Measurements from ENCODE around the gene DVL3. TPM values are rescaled to one million over a fixed set of nuclear protein-coding genes. Genes with fewer than 3 reads are reported as not detected.
A peak's percentile ranks its signal among the peaks of the same experiment; 100 is the strongest.

Gene DVL3
- total RNA-seq, 2 donors from 2014 or later: 40.0 to 53.4 TPM

- WGBS, 2 donors: 87 to 89% methylated on average over 12 to 13 of the region's 13 CpGs
- H3K27me3 ChIP-seq: no peaks in the 10 kb centered on the region
- intact Hi-C loops (cut with DNase I): no loop called here
- H3K27ac ChIP-seq: no peak overlapping the region
- no peak overlapping the region for H3K4me3 ChIP-seq
- H3K36me3 ChIP-seq (replicated peaks in 1 of 2; ENCODE audit: insufficient read depth in 1 of 2, low read depth in 2 of 2): peaks cover 24 to 41% of the 10 kb centered on the region in 2 donors
- ATAC-seq (no peak), DNase-seq (no peak)
- no peaks in the 10 kb centered on the region for H3K9me3 ChIP-seq
- TF ChIP-seq POLR2A (IDR thresholded peaks at IDR 0.05): no peak
- TF ChIP-seq, protein P1, sequence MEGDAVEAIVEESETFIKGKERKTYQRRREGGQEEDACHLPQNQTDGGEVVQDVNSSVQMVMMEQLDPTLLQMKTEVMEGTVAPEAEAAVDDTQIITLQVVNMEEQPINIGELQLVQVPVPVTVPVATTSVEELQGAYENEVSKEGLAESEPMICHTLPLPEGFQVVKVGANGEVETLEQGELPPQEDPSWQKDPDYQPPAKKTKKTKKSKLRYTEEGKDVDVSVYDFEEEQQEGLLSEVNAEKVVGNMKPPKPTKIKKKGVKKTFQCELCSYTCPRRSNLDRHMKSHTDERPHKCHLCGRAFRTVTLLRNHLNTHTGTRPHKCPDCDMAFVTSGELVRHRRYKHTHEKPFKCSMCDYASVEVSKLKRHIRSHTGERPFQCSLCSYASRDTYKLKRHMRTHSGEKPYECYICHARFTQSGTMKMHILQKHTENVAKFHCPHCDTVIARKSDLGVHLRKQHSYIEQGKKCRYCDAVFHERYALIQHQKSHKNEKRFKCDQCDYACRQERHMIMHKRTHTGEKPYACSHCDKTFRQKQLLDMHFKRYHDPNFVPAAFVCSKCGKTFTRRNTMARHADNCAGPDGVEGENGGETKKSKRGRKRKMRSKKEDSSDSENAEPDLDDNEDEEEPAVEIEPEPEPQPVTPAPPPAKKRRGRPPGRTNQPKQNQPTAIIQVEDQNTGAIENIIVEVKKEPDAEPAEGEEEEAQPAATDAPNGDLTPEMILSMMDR (IDR thresholded peaks at IDR 0.05): no peak
- peaks cover 21% of the 10 kb centered on the region for H3K4me1 ChIP-seq
Observed at GRCh38 chr3:184189421-184189820, 34.2 kb downstream of the DVL3 start.

DNA sequence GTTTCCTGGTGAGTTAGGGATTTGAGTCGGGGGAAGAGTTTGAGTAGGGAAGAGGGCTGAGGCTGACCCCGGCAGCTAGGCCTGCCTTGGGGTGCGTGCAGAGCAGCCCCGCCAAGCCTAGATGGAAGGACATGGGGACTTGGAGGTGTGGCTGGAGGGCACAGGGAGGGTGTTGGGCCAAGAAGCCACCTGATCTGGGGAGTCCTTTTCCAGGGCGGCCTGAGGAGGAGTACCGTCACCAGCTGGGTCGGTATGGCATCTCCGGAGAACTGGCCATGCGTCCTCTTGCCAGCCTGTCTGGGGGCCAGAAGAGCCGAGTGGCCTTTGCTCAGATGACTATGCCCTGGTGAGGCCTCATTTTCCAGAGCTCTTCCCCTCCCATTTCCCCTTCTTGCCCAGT is 37.7 kb downstream of the DVL3 start:
- no peak for DNase-seq
- Histone ChIP-seq H3K27ac (no peak overlapping the region), H3K27me3 (no peaks in the 10 kb centered on the region), H3K9me3 (no peaks in the 10 kb centered on the region), H3K4me3 (no peak overlapping the region), H3K36me3 (replicated peaks in 1 of 2; ENCODE audit: insufficient read depth in 1 of 2, low read depth in 2 of 2) (peaks cover 24 to 44% of the 10 kb centered on the region in 2 donors), H3K4me1 (peaks cover 7% of the 10 kb centered on the region)
- intact Hi-C loops (cut with DNase I): no loop called here
- TF ChIP-seq POLR2A (IDR thresholded peaks at IDR 0.05): no peak
- TF ChIP-seq, protein P1 (IDR thresholded peaks at IDR 0.05): no peak
- no peak for ATAC-seq
- WGBS, 2 donors: 90 to 93% methylated on average over 10 of the region's 10 CpGs

GRCh38 chr3:184193991-184194539 is 38.9 kb downstream of the DVL3 start:
- H3K27ac ChIP-seq: no peak overlapping the region
- WGBS, 2 donors: 87 to 89% methylated on average over 8 to 9 of the region's 9 CpGs
- DNase-seq (no peak), ATAC-seq (no peak)
- intact Hi-C loops (cut with DNase I): no loop called here
- TF ChIP-seq POLR2A (IDR thresholded peaks at IDR 0.05): no peak
- TF ChIP-seq, protein P1 (IDR thresholded peaks at IDR 0.05): no peak
- H3K4me3 ChIP-seq: no peak overlapping the region
- H3K9me3 ChIP-seq: no peaks in the 10 kb centered on the region
- no peaks in the 10 kb centered on the region for H3K27me3 ChIP-seq
- H3K36me3 ChIP-seq (replicated peaks in 1 of 2; ENCODE audit: insufficient read depth in 1 of 2, low read depth in 2 of 2): peaks cover 24 to 40% of the 10 kb centered on the region in 2 donors
- H3K4me1 ChIP-seq: peaks cover 6% of the 10 kb centered on the region

DNA sequence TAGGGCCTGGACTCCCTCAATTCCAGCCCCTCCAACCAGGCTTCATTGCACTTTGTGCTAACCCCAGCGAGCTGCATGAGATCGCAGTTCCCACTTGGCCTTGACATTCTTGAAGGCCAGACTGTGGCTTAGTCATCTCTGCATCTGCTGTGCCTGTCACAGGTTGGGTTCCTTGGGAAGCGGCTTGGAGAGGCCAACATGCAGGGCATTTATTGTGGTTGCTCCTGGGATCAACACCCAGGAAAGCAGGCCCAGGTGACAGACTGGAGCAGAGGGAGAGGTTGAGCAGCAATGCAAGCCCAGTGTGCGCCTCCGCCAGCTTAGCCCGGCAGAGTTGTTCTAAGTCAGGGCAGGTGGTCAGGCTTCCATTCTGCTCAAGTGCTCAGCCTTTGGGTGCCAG is 41.4 kb downstream of the DVL3 start:
- WGBS, 2 donors: 60 to 81% methylated on average over 6 of the region's 6 CpGs
- peak in 1 of 4 donors; percentile 31 for DNase-seq
- Histone ChIP-seq H3K4me3 (no peak overlapping the region), H3K36me3 (replicated peaks in 1 of 2; ENCODE audit: insufficient read depth in 1 of 2, low read depth in 2 of 2) (peaks cover 22 to 24% of the 10 kb centered on the region in 2 donors), H3K27ac (no peak overlapping the region), H3K9me3 (no peaks in the 10 kb centered on the region), H3K4me1 (peaks cover 6% of the 10 kb centered on the region), H3K27me3 (no peaks in the 10 kb centered on the region)
- TF ChIP-seq POLR2A (IDR thresholded peaks at IDR 0.05): no peak
- TF ChIP-seq, protein P1 (IDR thresholded peaks at IDR 0.05): no peak
- ATAC-seq: peak; percentile 43
- intact Hi-C loops (cut with DNase I): no loop called here

DNA sequence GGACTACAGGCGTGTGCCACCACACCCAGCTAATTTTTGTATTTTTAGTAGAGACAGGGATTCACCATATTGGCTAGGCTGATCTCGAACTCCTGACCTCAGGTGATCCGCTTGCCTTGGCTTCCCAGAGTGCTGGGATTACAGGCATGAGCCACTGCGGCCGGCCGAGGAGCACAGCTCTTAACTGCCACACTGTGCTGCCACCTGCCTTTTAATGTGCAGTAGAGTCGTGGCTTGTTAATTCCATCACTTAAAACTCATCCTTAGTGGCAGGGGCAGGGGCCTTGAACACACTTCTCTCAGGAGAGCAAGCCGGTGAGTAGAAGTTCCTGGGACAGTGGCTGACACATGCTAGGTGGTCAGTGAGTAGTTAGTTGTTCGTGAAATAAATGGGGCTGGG is 43.3 kb downstream of the DVL3 start:
- Histone ChIP-seq H3K27ac (no peak overlapping the region), H3K36me3 (replicated peaks in 1 of 2; ENCODE audit: insufficient read depth in 1 of 2, low read depth in 2 of 2) (peaks cover 8 to 12% of the 10 kb centered on the region in 2 donors), H3K4me1 (peaks cover 6% of the 10 kb centered on the region), H3K9me3 (no peaks in the 10 kb centered on the region), H3K27me3 (no peaks in the 10 kb centered on the region), H3K4me3 (no peak overlapping the region)
- no peak for ATAC-seq
- no peak for TF ChIP-seq POLR2A (IDR thresholded peaks at IDR 0.05)
- TF ChIP-seq, protein P1 (IDR thresholded peaks at IDR 0.05): no peak
- 79 to 84% methylated on average over 8 to 9 of the region's 9 CpGs for WGBS, 2 donors
- no peak for DNase-seq
- intact Hi-C loops (cut with DNase I): no loop called here

All from body of pancreas (tissue), 4 donors.